A549 (cell line): ENCODE data around the gene SMU1.

Experiments used
- RCOR1 ChIP-seq: fragments of 150-350 bp; IDR thresholded peaks from 2 replicates; pipeline ENCODE4 v1.6.1; 2014; ENCODE audit warnings: antibody characterized with exemption, low read length, low read depth
- SREBF2 ChIP-seq: fragments of 450-650 bp; IDR thresholded peaks from 2 replicates; pipeline ENCODE4 v1.6.1; 2014; ENCODE audit warnings: mild to moderate bottlenecking, moderate library complexity

DNA sequence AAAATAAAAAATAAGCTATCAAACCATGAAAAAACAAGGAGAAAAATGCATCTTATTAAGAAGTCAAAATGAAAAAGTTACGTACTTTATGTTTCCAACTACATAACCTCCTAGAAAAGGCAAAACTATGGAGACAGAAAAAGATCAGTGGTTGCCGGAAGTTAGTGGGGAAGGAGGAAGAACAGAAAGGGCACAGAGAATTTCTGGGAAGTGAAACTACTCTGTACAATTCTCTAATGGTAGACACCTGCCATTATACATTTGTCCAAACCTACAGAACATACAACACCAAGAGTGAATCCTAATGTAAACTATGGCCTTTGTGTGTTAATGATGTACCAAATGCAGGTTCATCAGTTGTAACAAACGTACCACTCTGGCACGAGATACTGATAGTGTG lies 25.3 kb downstream of the SMU1 start:
- no peak for TF ChIP-seq SREBF2
- no peak for TF ChIP-seq RCOR1
